Lower leg skin (tissue), 4 donors: ENCODE data around the gene FAM200B. TPM values are rescaled to one million over a fixed set of nuclear protein-coding genes. Genes with fewer than 3 reads are reported as not detected.

ENCODE experiments used
- DNase-seq, 2 donors: peaks; one replicate each; pipeline ENCODE4 v3.0.0-alpha.2; 2019; ENCODE audit warnings: low spot score in 2 of 2
- H3K4me3 ChIP-seq: fragments of 200-600 bp; sonication (generic); 2 replicates; pipeline ENCODE4 v1.5.1; 2017; ENCODE audit warnings: mild to moderate bottlenecking, low read depth; ENCODE audit not compliant: poor library complexity, severe bottlenecking
- POLR2A ChIP-seq, 2 donors: fragments of 450-650 bp; IDR thresholded peaks; one replicate each; pipeline ENCODE4 v1.6.1; 2016 to 2017; ENCODE audit warnings: antibody characterized with exemption in 2 of 2, mild to moderate bottlenecking in 1 of 2, moderate library complexity in 1 of 2
- WGBS, 2 donors: methylation state at CpG; one replicate each; pipeline ENCODE4 v1.1.5; 2018; 5-methylcytosine and 5-hydroxymethylcytosine counted together
- intact Hi-C: fragments of 100-400 bp; cut with DNase I; formaldehyde crosslinking; loops from one replicate; pipeline ENCODE4 v1.15.0; 2023; ENCODE audit warnings: low total_unique reads
- total RNA-seq, 4 donors: library from RNA; depleted of rRNA; stranded (reverse); fragments of >200 nt; gene quantifications; one replicate each; pipeline ENCODE4 v1.1.0, GENCODE V29; 2016
- TF ChIP-seq, protein P1 (sequence below), 3 donors: fragments of 450-650 bp; IDR thresholded peaks; one replicate each; pipeline ENCODE4 v1.5.1; 2016; ENCODE audit warnings: antibody characterized with exemption in 3 of 3, mild to moderate bottlenecking in 3 of 3, moderate library complexity in 2 of 3

Gene FAM200B
- total RNA-seq, 4 donors from 2014 or later = 19.1 to 37.2 (median 28.9) TPM

- 81 to 88% methylated on average over 2 of the region's 2 CpGs for WGBS, 2 donors
- H3K4me3 ChIP-seq = no peak overlapping the region
- intact Hi-C loops = no loop called here
- no peak for DNase-seq
- TF ChIP-seq, protein P1, sequence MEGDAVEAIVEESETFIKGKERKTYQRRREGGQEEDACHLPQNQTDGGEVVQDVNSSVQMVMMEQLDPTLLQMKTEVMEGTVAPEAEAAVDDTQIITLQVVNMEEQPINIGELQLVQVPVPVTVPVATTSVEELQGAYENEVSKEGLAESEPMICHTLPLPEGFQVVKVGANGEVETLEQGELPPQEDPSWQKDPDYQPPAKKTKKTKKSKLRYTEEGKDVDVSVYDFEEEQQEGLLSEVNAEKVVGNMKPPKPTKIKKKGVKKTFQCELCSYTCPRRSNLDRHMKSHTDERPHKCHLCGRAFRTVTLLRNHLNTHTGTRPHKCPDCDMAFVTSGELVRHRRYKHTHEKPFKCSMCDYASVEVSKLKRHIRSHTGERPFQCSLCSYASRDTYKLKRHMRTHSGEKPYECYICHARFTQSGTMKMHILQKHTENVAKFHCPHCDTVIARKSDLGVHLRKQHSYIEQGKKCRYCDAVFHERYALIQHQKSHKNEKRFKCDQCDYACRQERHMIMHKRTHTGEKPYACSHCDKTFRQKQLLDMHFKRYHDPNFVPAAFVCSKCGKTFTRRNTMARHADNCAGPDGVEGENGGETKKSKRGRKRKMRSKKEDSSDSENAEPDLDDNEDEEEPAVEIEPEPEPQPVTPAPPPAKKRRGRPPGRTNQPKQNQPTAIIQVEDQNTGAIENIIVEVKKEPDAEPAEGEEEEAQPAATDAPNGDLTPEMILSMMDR (IDR thresholded peaks at IDR 0.05) = no peak
- TF ChIP-seq POLR2A (IDR thresholded peaks at IDR 0.05) = no peak
These were observed 1.5 kb downstream of the FAM200B start for GRCh38 chr4:15683143-15683495.

DNA sequence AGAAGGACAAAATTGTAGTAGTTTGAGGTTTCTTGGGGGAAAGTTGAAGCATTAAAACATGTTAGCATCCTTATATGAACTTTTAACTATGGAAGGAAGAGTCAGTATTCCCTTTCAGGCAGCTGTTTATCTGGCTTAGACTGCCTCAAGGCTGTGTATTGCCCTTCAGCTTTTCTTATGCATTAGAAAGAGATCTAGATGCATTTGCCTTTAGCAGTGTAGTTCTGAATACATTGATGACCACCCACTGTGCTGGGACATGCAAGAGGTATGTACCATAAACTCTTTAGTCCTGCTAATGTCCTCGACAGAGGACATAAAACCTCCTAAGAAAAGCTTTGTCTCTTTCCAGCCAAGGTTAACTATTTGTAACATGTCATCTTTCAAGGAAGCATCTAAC is 2.9 kb downstream of the FAM200B start:
- H3K4me3 ChIP-seq = no peak overlapping the region
- no peak for DNase-seq
- WGBS, 2 donors = 78 to 100% methylated on average over 1 of the region's 1 CpG
- intact Hi-C loops = no loop called here
- no peak for TF ChIP-seq POLR2A (IDR thresholded peaks at IDR 0.05)
- TF ChIP-seq, protein P1 (IDR thresholded peaks at IDR 0.05) = no peak

GRCh38 chr4:15688051-15688450 is 6.4 kb downstream of the FAM200B start:
- DNase-seq = no peak
- WGBS, 2 donors = 50 to 52% methylated on average over 5 of the region's 5 CpGs
- no peak overlapping the region for H3K4me3 ChIP-seq
- intact Hi-C loops = no loop called here
- no peak for TF ChIP-seq POLR2A (IDR thresholded peaks at IDR 0.05)
- TF ChIP-seq, protein P1 (IDR thresholded peaks at IDR 0.05) = no peak

GRCh38 chr4:15689540-15689939 is 7.9 kb downstream of the FAM200B start:
- no peak for TF ChIP-seq POLR2A (IDR thresholded peaks at IDR 0.05)
- TF ChIP-seq, protein P1 (IDR thresholded peaks at IDR 0.05) = no peak
- no peak overlapping the region for H3K4me3 ChIP-seq
- 83 to 92% methylated on average over 2 of the region's 2 CpGs for WGBS, 2 donors
- no peak for DNase-seq
- intact Hi-C loops = no loop called here

DNA sequence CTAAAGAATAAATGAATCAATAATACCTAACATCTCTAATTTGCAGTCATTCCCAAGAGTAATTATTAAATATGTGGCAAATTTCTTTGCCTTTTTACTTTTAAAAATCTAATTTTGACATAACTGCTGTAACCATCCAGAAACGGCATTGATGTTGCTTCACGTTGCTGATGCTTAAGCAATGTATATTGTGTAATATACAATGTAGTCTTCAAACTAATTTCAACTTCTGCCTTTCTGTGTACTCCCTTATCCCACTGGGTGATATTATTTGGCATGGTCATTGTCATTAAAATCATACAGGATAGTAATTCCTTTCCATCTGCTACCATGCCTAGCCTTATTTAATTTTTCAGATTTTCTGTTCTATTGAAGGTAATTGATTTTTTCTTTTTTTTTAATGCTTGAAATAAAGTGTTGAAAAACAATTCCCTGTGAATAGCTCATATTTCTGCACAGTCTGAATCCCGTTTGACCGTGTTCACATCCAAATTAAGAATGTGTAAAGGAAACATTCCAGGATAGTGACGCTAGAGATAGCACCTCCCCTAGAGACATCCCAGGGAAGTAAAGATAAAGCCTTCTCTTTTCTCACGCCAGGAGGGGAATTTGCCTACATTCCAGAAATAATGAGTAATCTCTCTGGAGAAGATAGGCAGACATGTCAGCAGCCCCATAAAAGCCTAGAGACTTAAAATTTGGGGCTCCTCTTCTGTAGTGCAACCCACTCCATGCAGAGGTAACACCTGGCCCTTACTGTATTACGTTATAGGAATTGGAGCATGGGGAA is 8.6 kb downstream of the FAM200B start:
- WGBS, 2 donors = 47 to 64% methylated on average over 7 of the region's 7 CpGs

More for the DNA sequence above, 8.6 kb downstream of the FAM200B start:
- TF ChIP-seq, protein P1 (IDR thresholded peaks at IDR 0.05) = no peak
- TF ChIP-seq POLR2A (IDR thresholded peaks at IDR 0.05) = no peak
- no peak for DNase-seq
- H3K4me3 ChIP-seq = no peak overlapping the region
- intact Hi-C loops = no loop called here
